KBM-7 (cell line): Measurements from ENCODE around the gene REEP3.

Experiments
- DNase-seq: peaks from one replicate; pipeline ENCODE4 v3.0.0-alpha.2; 2015
- in situ Hi-C: fragments of 300-500 bp; cut with MboI; formaldehyde crosslinking; loops from 2 replicates; pipeline ENCODE4 v1.14.3; 2020; ENCODE audit warnings: low sequenced_read_pairs, low pct_unique_long_range_greater_than_20kb, mixed read lengths

REEP3 gene

DNA sequence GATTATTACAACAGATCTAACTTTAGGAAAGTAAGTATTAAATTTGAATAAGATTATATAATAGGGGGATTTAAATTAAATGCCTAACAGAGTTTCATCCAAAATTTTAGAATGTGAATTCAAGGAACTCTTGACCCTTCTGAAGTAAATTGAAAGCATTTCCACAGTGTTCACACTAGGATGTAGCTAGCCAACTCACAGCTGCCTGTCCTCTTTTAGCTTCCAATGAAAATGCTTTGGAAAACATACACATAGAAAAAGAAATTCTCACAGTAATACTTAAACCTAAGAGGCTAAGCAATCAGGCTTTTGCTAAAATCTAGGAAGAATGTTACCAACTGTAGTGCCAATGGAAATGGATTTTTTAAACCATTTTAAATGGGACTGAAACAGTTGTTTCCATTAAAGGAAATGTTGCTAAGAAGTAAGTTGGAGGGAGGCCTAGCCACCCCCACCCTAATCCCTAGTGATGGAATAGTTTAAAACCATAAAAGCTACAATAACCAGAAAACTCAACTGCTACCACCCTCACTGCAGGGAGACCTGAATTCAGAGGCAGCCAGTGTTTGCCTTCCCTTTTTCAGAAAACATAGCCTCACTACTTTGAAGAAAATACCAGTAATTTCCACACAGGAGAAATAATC is 58.3 kb downstream of the REEP3 start:
- in situ Hi-C loops: no loop called here
- no peak for DNase-seq

DNA sequence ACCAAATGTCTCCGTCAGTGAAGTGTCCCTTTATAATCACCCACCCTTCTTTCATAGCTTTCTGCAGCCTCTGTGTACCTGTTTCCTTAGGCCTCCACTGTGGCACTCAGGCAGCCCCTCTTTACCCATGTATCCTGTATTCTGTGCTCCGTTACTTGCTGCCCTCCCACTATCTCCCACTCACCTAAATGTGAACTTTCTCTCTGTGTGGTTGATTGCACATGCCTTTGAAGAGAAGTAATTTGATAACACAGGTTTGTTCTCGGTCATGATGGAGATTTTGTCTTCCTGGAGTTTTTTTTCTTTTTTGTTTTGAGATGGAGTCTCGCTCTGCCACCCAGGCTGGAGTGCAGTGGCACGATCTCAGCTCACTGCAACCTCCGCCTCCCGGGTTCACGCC is 61.5 kb downstream of the REEP3 start:
- in situ Hi-C loops: no loop called here
- DNase-seq: no peak

DNA sequence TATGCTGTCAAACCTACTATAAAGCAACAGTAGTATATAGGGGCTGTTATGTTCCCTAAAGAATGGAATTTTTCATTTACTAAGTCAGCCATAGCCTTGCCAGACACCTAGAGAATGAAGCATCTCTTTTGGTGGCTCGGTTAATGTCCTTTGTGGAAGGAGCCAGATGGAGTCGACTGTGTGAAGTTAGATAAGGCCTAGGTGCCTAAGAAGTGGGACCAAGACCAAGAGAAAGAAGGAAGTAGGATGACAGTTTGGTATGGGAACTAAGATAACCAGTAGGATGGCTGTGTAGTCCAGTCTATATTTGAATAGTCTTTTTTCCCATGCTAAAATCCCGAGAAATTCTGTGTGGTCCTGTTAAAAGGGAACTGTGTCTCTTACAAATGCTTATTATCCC is 62.2 kb downstream of the REEP3 start:
- in situ Hi-C loops: no loop called here
- DNase-seq: no peak

DNA sequence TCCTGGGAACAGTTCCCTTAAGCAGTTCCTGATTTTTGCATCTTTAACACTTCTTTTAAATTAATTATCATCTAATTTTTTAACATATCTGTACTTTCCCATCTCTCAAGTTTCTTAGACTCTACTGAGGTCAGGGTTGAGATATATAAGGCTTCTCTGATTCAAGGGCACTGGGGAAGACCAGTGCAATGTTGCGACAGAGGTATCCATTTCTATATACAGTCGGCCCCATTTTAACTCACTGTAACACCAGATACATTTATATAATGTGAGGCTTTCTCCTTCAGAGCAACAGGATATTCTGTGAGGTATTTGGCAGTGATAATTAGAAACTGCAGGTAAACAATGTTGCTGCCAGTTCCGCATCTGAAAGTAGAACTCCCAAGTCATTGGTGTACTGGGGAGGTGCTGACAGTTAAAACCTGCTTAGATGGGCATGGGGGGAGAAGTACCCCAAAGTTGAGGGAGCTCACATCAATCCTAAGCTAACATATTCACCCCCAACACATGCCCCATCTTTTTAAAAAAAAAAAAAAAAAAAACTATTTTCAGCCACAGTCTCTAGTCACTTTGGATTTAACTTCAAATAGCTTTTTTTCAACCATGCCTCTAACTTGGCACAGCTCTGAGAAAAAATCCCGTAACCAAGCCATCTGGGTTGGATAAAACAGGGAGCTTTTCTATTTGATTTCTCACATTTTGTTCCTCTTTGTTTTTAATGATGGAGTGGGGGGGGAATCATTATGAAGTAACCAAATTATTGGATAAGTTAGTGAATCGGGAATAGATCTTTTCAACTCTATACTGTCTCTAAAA is 62.9 kb downstream of the REEP3 start:
- in situ Hi-C loops: no loop called here
- DNase-seq: no peak

DNA sequence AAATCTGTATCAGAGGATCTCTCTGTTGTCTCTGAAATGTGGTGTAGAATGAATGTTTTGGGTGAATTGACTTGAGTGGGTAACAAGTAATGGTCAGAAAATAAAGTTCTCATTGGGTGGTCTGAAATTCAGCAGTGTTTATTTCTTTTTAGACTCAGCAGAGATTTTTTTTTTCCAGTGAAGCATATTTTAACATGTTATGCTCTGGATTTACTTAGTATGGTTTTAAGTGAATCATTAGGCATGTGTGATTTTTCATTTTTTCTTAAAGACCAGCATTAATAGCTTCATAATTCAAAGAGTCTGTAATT is 63.5 kb downstream of the REEP3 start:
- DNase-seq: no peak
- in situ Hi-C loops: no loop called here

DNA sequence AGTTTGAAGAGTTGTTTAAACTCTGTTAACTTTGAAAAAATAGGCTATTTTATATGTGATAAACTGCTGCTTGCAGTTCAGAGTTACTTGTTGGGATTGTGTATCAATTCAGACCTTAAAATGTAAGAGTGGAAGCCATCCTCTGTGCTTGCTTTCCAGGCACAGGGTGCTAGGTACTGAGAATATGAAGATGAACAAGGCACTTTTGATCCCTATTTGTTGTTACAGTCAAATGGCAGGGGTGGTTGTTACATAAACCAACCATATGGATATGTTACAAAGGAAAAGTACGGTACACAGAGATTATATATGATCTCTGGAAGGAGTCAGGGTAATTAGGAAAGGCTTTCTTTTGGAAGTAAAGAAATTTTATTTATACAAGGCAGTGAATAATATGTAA is 63.8 kb downstream of the REEP3 start:
- DNase-seq: no peak
- in situ Hi-C loops: no loop called here

DNA sequence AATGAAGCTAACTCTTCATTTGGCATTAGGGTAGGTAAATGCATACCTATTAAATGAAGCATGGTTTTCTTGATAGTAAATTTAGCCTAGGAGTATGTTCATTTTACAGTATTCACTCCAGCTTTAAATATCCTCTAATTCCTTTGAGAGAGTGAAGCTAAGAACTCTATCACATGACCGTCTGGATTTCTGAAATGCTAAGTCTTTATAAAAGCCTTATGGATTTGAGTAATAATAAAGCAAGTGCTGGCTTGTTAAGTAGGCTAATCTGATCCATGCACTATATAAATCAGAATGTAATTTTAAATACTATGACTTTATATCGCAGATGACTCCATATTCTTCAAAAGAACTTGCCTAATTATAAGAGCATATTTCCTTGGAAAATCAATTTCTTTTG is 64.8 kb downstream of the REEP3 start:
- no peak for DNase-seq
- in situ Hi-C loops: no loop called here

DNA sequence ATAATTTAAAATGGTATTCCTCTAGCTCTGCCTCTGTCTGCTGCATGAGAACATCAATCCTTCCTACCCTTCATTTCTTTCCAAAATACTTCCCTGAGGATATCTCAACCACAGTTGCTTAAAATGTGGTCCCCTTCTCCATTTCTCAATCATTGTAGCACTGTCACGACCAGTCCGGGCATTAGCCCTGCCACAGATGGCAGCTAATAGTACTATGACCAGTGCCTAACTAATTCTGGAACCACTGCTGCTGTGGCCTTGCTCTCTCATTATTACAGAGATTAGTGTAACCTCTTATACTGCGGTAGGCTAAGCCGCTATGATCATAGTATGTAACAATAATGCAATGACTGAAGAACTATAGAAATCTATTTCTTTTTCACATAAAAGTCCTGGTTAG is 66.0 kb downstream of the REEP3 start:
- in situ Hi-C loops: no loop called here
- DNase-seq: no peak

DNA sequence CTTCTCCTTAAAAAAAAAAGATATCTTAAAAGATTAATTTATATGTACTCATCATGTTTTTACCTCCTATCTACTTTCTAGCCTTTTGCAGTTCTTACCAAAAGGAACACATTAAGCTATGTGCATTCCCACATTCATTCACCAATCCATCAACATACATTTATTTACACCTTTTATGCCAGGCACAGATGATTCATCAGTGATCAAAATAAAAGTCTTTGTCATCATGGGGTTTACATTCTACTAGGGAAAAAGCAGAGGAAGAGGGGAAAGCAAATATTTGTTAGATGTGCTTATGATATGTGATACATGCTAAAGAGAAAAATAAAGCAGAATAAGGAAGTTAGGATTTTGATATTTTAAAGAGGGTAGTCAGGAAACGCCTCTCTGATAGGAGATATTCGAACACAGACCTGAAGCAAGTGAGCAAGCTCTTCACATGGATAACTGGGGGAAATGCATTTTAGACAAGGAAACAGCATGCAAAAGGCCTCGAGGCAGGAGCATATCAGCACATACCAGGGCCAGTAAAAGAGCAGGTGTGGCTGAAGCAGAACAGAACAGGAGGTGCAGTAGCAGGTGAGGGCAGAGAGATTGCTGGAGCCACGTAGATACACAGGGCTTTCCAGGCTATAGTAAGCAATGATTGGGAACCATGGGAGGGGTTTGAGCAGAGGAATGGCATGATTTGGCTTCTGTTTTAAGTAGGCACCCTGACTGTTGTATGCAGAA is 67.4 kb downstream of the REEP3 start:
- in situ Hi-C loops: no loop called here
- no peak for DNase-seq

DNA sequence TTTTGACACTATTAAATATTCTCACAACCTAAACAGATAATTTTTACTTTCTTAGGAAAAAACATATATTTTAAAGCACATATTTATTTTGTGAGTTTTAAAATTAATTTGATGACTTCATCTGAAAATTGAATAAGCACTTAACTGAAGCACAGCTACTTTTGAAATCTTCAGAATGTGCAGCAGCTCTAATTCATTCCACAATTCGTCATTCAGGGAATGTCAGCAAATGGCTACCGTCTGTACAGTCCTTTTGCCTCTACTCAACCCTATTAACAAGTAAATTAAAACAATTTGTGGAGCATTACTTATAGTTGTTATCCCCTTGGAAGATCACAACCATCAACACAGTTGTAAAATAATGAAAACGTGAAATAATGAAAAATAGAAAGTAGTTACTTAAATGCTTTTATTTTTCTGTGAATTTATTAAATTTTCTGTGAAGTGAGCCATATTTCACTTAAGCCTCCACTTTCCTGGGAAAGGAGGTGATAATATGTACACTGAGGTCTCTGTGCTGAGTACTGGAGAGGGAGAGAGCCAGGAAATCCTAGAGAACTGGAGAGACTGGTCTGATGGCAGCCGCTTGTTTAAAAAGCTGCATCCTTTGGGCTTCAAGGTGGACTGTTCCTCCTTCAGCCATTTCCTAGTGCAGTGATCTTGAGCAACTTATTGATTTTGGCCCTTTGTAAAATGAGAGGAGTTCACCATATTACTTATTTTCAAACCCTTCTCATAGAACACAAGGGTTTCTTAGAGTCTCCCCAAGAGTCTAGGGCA is 70.6 kb downstream of the REEP3 start:
- DNase-seq: no peak
- in situ Hi-C loops: no loop called here

DNA sequence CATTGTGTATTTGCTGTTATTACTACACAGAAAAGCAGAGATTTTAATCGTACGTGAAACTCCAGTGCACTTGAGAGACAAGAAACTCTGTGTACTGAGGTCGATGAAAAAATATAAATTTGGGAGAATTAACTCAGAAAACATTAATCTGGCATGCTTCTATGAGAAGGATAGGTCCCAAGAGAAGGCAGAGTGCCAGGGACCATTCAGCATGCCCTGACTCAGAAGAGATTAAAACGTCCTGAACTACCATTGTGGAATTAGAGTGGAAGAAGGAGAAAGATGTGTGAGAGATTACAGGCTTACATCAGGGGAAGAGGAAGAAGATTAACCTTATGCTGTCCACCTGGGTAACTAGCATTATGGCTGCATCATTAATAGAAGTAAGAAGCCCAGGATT is 72.4 kb downstream of the REEP3 start:
- in situ Hi-C loops: no loop called here
- no peak for DNase-seq

DNA sequence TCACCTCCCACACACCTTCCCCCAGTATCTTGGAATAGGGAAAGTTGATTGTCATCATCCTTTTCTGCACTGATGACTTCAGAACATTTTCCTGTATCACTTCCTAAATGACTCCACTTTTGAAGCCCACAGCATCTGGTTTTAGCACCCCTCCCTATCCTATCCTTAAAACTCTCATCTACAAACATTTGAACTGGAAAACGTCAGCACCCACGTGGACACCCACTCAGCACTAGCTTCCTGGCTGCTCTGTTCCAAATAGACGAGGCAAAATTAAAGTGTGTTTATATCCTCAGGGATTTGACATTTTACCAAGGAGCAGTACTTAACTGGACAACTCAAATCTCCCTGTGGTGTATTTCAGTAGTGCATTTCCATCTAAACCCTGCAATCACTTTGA is 73.9 kb downstream of the REEP3 start:
- in situ Hi-C loops: no loop called here
- no peak for DNase-seq

DNA sequence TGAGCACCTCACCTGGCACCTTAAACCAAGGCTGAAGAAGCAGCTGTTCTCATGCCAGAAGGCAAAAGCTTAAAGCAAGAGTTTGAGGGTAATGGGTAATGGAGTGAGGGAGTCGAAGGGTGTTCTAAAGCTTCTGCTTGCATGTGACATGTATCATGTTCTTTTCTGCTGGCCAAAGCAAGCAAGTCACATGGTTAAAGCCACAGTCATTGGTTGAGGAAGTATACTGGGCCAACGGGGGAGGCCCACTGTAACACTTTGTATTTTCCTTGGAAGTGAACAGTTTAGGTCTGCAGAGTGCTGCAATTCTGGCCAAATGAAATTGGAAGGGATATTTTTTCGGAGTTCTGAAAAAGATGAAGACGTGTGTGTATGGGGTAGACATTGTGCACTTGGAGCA is 75.7 kb downstream of the REEP3 start:
- in situ Hi-C loops: no loop called here
- no peak for DNase-seq

DNA sequence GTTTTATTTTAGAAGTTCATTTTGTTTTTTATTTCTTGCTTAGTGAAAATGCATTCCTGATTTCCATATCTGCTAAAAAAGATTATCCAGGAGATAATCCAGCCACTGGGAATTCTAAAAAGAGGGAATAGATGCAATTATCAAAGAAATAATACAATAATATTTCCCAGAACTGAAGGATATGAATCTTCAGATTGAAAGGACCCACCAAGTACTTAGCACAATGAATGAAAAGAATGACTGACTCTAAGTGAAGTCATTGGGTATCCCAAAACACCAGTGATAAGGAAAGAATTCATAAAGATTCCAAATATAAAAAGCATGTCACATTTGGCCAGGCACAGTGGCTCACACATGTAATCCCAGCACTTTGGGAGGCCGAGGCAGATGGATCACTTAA is 79.3 kb downstream of the REEP3 start:
- in situ Hi-C loops: no loop called here
- DNase-seq: no peak

DNA sequence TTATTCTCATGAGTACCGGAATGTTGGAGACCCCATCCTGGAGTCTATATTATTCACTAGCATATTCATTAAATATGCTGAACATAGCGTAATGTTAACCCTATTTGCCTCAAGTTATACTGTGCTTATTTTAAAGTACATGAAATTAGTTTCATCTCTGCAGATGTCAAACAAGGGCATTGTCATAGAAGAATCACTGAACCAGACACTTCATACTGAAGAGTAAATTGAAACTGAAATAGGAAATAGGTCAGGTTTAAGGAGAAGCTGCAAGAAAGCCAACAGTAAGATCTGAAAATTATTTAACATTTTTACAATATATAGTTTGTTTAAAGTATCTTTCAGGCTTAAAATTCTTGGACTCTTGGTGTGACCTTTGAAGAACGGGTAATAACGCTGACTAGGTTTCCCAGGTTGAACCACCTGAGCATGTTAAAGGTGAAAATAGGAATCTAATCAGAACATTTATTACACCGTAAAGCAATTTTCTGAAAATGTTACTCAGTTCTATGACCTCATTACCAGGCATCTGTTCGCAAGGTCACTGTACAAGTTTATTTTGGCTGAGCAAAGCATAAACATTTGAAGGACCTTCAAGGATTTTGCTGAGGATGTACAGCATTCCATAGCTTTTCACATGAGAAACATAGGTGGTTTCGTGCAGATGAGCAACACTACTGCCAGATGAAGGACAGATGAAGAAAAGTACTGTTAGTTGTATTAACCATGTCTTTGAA is 82.7 kb downstream of the REEP3 start:
- DNase-seq: no peak
- in situ Hi-C loops: no loop called here

DNA sequence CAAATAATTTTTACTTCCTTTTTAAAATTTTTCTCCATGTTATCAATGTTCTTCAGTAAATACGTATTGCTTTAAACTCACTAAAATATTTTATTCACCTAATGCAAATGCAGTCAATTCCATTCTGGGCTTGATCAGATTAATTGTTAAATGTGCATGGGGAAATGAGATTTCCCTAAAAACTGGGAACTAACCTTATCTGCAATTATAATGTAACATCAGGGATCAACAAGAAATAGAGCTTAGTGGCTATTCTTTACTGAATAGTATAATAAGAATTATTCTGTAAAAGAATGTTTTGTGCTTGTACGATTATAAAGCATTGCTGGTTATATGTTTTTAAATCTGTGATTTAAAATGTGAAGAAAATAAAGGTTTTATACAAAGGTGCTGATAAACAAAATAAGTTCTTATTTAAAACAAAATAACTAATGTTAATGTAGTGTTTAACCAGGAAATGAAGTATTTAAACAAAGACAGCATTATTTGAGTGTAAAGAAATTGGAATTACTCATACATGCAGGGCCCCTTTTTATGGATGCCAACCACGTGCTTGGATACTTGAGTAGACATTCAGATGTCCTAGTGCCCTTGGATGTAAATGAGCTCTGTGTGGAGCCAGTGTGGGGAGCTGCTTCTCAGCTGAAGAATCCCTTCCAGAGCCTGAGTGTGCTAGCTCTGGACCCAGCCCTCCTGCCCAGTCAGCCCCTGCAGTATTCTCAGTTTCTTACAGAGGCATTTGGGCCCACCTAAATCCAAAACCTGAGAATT is 84.2 kb downstream of the REEP3 start:
- in situ Hi-C loops: no loop called here
- DNase-seq: no peak

DNA sequence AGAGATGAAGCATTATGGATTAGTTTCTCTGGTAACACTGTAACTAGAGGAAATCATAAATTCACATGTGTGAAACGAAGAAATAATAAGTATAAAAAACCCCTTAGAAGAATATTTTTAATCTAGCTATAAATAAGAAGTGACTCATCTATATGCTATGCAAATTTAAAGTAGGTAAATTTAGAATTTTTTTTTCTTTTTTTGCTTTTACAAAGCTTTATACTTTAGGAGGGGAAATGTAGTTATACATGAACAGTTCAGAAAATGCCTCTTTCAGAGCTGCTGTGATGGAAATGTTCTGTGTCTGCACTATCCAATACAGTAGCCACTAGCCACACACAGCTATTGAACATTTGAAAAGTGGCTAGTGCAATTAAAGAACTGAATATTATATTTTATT is 87.3 kb downstream of the REEP3 start:
- in situ Hi-C loops: no loop called here

DNA sequence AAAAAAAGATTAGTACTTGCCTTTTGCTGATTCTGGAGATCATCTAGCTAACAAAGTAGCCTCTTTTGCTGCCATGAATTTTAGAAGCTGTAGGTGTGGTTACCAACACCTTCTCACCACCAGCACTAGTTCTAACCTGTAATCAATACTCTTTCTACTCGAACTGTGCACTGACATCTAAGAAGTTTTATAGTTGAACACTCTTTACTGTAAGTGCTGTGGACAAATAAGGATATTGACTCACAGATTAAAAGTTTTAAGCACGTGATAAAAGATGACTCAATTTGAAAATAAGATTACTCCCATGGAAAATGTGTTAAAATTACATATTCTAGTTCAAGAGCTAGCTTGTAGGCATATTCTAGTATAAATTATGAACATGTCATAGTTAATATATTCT is 89.9 kb downstream of the REEP3 start:
- in situ Hi-C loops: no loop called here
- no peak for DNase-seq

More for the DNA sequence above, 87.3 kb downstream of the REEP3 start:
- no peak for DNase-seq
